OCI-LY7 (cell line): ENCODE results near the gene MGAT5B. TPM values are rescaled to one million over a fixed set of nuclear protein-coding genes. Genes with fewer than 3 reads are reported as not detected.
A peak's percentile ranks its signal among the peaks of the same experiment; 100 is the strongest.

Source experiments
- BruUV-seq: library from RNA; stranded (reverse); fragments of 400-500 nt; replicated peaks from 2 replicates; lab custom pipeline; 2021; lab: Mats Ljungman, UMichigan
- CTCF ChIA-PET: fragments of 300-600 bp; sonication (Branson Sonifier 250); formaldehyde crosslinking; loops from one replicate; lab custom pipeline; 2022; ENCODE audit warnings: antibody characterized with exemption; ENCODE audit not compliant: unreplicated experiment; lab: Charles Lee
- POLR2A ChIA-PET: fragments of 300-600 bp; sonication (Branson Sonifier 250); formaldehyde crosslinking; loops from one replicate; lab custom pipeline; 2022; ENCODE audit warnings: antibody characterized with exemption; lab: Charles Lee
- DNase-seq: peaks from one replicate; pipeline ENCODE4 v3.0.0-alpha.2; 2015; ENCODE audit warnings: low spot score
- H2AFZ ChIP-seq: fragments of 200-600 bp; sonication (generic), shearing (Covaris generic); 2 replicates; pipeline ENCODE4 v1.6.1; 2014; ENCODE audit warnings: mild to moderate bottlenecking, antibody characterized with exemption, low read length, moderate library complexity
- H3K27ac ChIP-seq: fragments of 200-600 bp; sonication (generic); 2 replicates; pipeline ENCODE4 v1.5.1; 2014; ENCODE audit warnings: mixed run types, low read depth, mild to moderate bottlenecking, moderate library complexity, low read length, inconsistent platforms; ENCODE audit not compliant: poor library complexity, severe bottlenecking
- H3K36me3 ChIP-seq: fragments of 200-600 bp; sonication (generic); 2 replicates; pipeline ENCODE4 v1.6.1; 2014; ENCODE audit warnings: mild to moderate bottlenecking, antibody characterized with exemption, low read length, moderate library complexity, mixed read lengths; ENCODE audit not compliant: insufficient read depth
- H3K4me1 ChIP-seq: fragments of 200-600 bp; sonication (generic); 2 replicates; pipeline ENCODE4 v1.5.1; 2014; ENCODE audit warnings: mild to moderate bottlenecking, low read length; ENCODE audit not compliant: insufficient read depth, poor library complexity, severe bottlenecking
- H3K4me2 ChIP-seq: fragments of 200-600 bp; sonication (generic); 2 replicates; pipeline ENCODE4 v1.6.1; 2014; ENCODE audit warnings: mild to moderate bottlenecking, low read length
- H3K4me3 ChIP-seq: fragments of 200-600 bp; sonication (generic); 2 replicates; pipeline ENCODE4 v1.5.1; 2014; ENCODE audit warnings: mild to moderate bottlenecking, low read depth, low read length; ENCODE audit not compliant: poor library complexity, severe bottlenecking
- H3K79me2 ChIP-seq: fragments of 200-600 bp; sonication (generic); 2 replicates; pipeline ENCODE4 v1.6.1; 2016; ENCODE audit warnings: low read depth, mild to moderate bottlenecking, low read length, moderate library complexity, mixed read lengths; ENCODE audit not compliant: insufficient read depth
- H3K9me2 ChIP-seq: fragments of 200-600 bp; sonication (generic); 2 replicates; pipeline ENCODE4 v1.6.1; 2016; ENCODE audit warnings: mild to moderate bottlenecking, low read length, mixed read lengths; ENCODE audit not compliant: insufficient read depth
- H3K9me3 ChIP-seq: fragments of 200-600 bp; sonication (generic); 2 replicates; pipeline ENCODE4 v1.6.1; 2014; ENCODE audit warnings: mild to moderate bottlenecking, mixed run types, low read length, mixed read lengths
- H4K20me1 ChIP-seq: fragments of 200-600 bp; sonication (generic); 2 replicates; pipeline ENCODE4 v1.6.1; 2014; ENCODE audit warnings: mild to moderate bottlenecking, antibody characterized with exemption, low read length, moderate library complexity, mixed read lengths; ENCODE audit not compliant: insufficient read depth
- CTCF ChIP-seq: fragments of 200-600 bp; sonication (generic); conservative IDR thresholded peaks from 2 replicates; pipeline ENCODE4 v1.5.1; 2014; ENCODE audit warnings: mild to moderate bottlenecking, antibody characterized with exemption, low read length, moderate library complexity, mixed read lengths
- EZH2phosphoT487 ChIP-seq: fragments of 200-600 bp; sonication (generic); IDR thresholded peaks from 2 replicates; pipeline ENCODE4 v1.6.1; 2018; ENCODE audit warnings: low read depth, borderline replicate concordance, mild to moderate bottlenecking, mixed run types, antibody characterized with exemption, low read length, moderate library complexity, mixed read lengths
- intact Hi-C: fragments of 100-400 bp; cut with micrococcal nuclease; formaldehyde crosslinking; loops from one replicate; pipeline ENCODE4 v1.10.0; 2022; ENCODE audit not compliant: unreplicated experiment
- total RNA-seq, 2 experiments: library from RNA; depleted of rRNA in 1 of 2; stranded (reverse); fragments of >200 nt in 1 of 2; shearing (Covaris generic) in 1 of 2; gene quantifications; 2 replicates each; pipeline ENCODE4 v1.2.3, GENCODE V29; 2014 to 2022

MGAT5B gene
- total RNA-seq, 2 experiments from 2014 or later: 1.4 to 2.5 TPM

DNA sequence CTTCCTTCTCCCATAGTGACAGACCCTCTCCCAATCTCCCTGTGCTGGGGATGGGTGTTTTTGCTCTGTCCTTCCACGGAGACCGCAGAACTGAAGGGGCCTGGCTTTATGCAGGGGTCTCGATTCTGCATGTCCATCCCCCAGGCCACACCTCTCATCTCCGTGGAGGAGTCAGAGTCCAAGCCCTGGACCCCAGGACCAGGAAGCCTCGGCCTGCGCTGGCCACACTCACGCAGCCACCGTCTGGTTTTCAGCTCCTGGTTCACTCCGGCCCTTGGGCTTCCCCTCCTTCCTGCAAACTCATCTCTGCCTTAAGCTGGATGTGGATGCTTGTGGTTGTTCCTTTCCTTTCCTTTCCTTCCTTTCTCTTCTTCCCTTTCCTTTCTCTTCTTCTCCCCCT lies 90.8 kb downstream of the MGAT5B start:
- Histone ChIP-seq H3K79me2 (no peaks in the 10 kb centered on the region), H3K4me1 (peaks cover 29% of the 10 kb centered on the region), H3K4me3 (peak overlapping the region; percentile 61), H3K36me3 (peaks cover 34% of the 10 kb centered on the region), H3K27ac (peak overlapping the region; percentile 58), H2AFZ (no peak overlapping the region), H3K9me3 (no peaks in the 10 kb centered on the region), H4K20me1 (no peaks in the 10 kb centered on the region), H3K4me2 (peak overlapping the region; percentile 85), H3K9me2 (no peaks in the 10 kb centered on the region)
- no peak for DNase-seq
- no TSS peak for BruUV-seq
- intact Hi-C loops: no loop called here
- CTCF ChIA-PET: interaction anchor here (0.6 kb wide), 1 partner anchor 50 kb away, joined by 5 read pairs; no protein-coding TSS in a partner anchor
- TF ChIP-seq CTCF: no peak
- TF ChIP-seq EZH2phosphoT487: no peak
- POLR2A ChIA-PET: interaction anchor here (0.5 to 4.7 kb wide), 5 partner anchors 9 to 113 kb away, joined by 3 to 40 read pairs (median 3); no protein-coding TSS in a partner anchor

- no peak for DNase-seq
- H3K4me1 ChIP-seq: peaks cover 36% of the 10 kb centered on the region
- no peak overlapping the region for H3K27ac ChIP-seq
- H2AFZ ChIP-seq: no peak overlapping the region
- no TSS peak for BruUV-seq
- no peaks in the 10 kb centered on the region for H3K9me2 ChIP-seq
- ChIA-PET CTCF (no interaction called here), POLR2A (interaction anchor here (0.6 kb wide), 1 partner anchor 372 kb away, joined by 3 read pairs; no protein-coding TSS in a partner anchor)
- H3K4me2 ChIP-seq: no peak overlapping the region
- no peak for TF ChIP-seq EZH2phosphoT487
- no peak for TF ChIP-seq CTCF
- no peak overlapping the region for H3K4me3 ChIP-seq
- H4K20me1 ChIP-seq: no peaks in the 10 kb centered on the region
- no peaks in the 10 kb centered on the region for H3K79me2 ChIP-seq
- intact Hi-C loops: no loop called here
- no peaks in the 10 kb centered on the region for H3K9me3 ChIP-seq
- peaks cover 47% of the 10 kb centered on the region for H3K36me3 ChIP-seq
Measured at GRCh38 chr17:76961869-76962268, 93.7 kb downstream of the MGAT5B start.

GRCh38 chr17:76962858-76963257 lies 94.7 kb downstream of the MGAT5B start:
- Histone ChIP-seq H3K27ac (no peak overlapping the region), H4K20me1 (no peaks in the 10 kb centered on the region), H3K4me2 (no peak overlapping the region), H3K4me1 (peaks cover 36% of the 10 kb centered on the region), H3K9me3 (no peaks in the 10 kb centered on the region), H3K79me2 (peaks cover 8% of the 10 kb centered on the region), H3K36me3 (peaks cover 47% of the 10 kb centered on the region), H3K4me3 (no peak overlapping the region), H2AFZ (no peak overlapping the region), H3K9me2 (no peaks in the 10 kb centered on the region)
- no TSS peak for BruUV-seq
- intact Hi-C loops: no loop called here
- no peak for TF ChIP-seq CTCF
- no peak for TF ChIP-seq EZH2phosphoT487
- ChIA-PET CTCF (no interaction called here), POLR2A (no interaction called here)
- DNase-seq: no peak
